ENCODE data around the gene KCNN2.

- TF ChIP-seq CTCF (IDR thresholded peaks at IDR 0.05; ENCODE audit: insufficient read depth, low read length): no peak
- TF ChIP-seq SPI1 (IDR thresholded peaks at IDR 0.05; ENCODE audit: borderline replicate concordance, low read depth): no peak
- TF ChIP-seq POLR2AphosphoS5 (IDR thresholded peaks at IDR 0.05; ENCODE audit: low read depth): no peak
Measured at GRCh38 chr5:114367029-114367428, 5.2 kb downstream of the KCNN2 start.
